Muscle layer of duodenum (tissue), 2 donors: ENCODE measurements around the gene ZNF665.
A peak's percentile ranks its signal among the peaks of the same experiment; 100 is the strongest.
"Not testable (repeated sequence)": the region's sequence is repeated elsewhere in the genome, so short reads cannot be mapped to it uniquely, and the experiment has no call there.

Experiments used
- H3K27ac ChIP-seq: one replicate; pipeline ENCODE4 v1.7.0; 2013; ENCODE audit warnings: mild to moderate bottlenecking, low read length
- H3K27me3 ChIP-seq: one replicate; pipeline ENCODE4 v1.7.0; 2013; ENCODE audit warnings: low read depth, mild to moderate bottlenecking, control low read depth, low read length
- H3K36me3 ChIP-seq, 2 donors: one replicate each; pipeline ENCODE4 v1.7.0; 2013; ENCODE audit warnings: low read length in 2 of 2, control low read depth in 1 of 2, mild to moderate bottlenecking in 1 of 2; ENCODE audit not compliant: insufficient read depth in 2 of 2, control insufficient read depth in 1 of 2
- H3K4me1 ChIP-seq, 2 donors: one replicate each; pipeline ENCODE4 v1.7.0; 2013; ENCODE audit warnings: low read length in 2 of 2, mild to moderate bottlenecking in 2 of 2, control low read depth in 1 of 2, moderate library complexity in 1 of 2; ENCODE audit not compliant: insufficient read depth in 2 of 2, control insufficient read depth in 1 of 2
- H3K4me3 ChIP-seq, 2 donors: one replicate each; pipeline ENCODE4 v1.7.0; 2013; ENCODE audit warnings: low read length in 2 of 2, low read depth in 1 of 2, mild to moderate bottlenecking in 1 of 2
- H3K9me3 ChIP-seq, 2 donors: one replicate each; pipeline ENCODE4 v1.7.0; 2013; ENCODE audit warnings: low read length in 2 of 2, control low read depth in 1 of 2, mild to moderate bottlenecking in 1 of 2; ENCODE audit not compliant: control insufficient read depth in 1 of 2
- donor health status: healthy.

The ZNF665 gene

GRCh38 chr19:53189691-53190198 lies 3.4 kb downstream of the ZNF665 start:
- not testable (repeated sequence) for H3K9me3 ChIP-seq, H3K27me3 ChIP-seq, H3K36me3 ChIP-seq

GRCh38 chr19:53185155-53185882 lies 7.8 kb downstream of the ZNF665 start:
- H3K4me1 ChIP-seq, H3K27me3 ChIP-seq, H3K9me3 ChIP-seq, H3K27ac ChIP-seq, H3K4me3 ChIP-seq, H3K36me3 ChIP-seq: not testable (repeated sequence)

More at GRCh38 chr19:53189691-53190198, 3.4 kb downstream of the ZNF665 start:
- peaks cover 0 to 14% of the 10 kb centered on the region in 2 donors for H3K4me1 ChIP-seq
- not testable (repeated sequence) for H3K4me3 ChIP-seq, H3K27ac ChIP-seq

GRCh38 chr19:53183146-53183764 lies 9.9 kb downstream of the ZNF665 start:
- H3K4me1 ChIP-seq = no peaks in the 10 kb centered on the region
- no peak overlapping the region for H3K4me3 ChIP-seq
- H3K36me3 ChIP-seq = peaks cover 0 to 12% of the 10 kb centered on the region in 2 donors
- H3K9me3 ChIP-seq = no peaks in the 10 kb centered on the region
- H3K27me3 ChIP-seq = no peaks in the 10 kb centered on the region
- H3K27ac ChIP-seq = peak overlapping the region; percentile 5

GRCh38 chr19:53182202-53182601 lies 11.0 kb downstream of the ZNF665 start:
- Histone ChIP-seq H3K36me3 (peaks cover 0 to 12% of the 10 kb centered on the region in 2 donors), H3K9me3 (no peaks in the 10 kb centered on the region), H3K27me3 (no peaks in the 10 kb centered on the region), H3K4me3 (no peak overlapping the region), H3K27ac (no peak overlapping the region), H3K4me1 (no peaks in the 10 kb centered on the region)

- Histone ChIP-seq H3K4me1 (no peaks in the 10 kb centered on the region), H3K27ac (no peak overlapping the region), H3K36me3 (peaks cover 0 to 16% of the 10 kb centered on the region in 2 donors), H3K4me3 (no peak overlapping the region), H3K9me3 (no peaks in the 10 kb centered on the region), H3K27me3 (no peaks in the 10 kb centered on the region)
These were observed 15.2 kb downstream of the ZNF665 start for GRCh38 chr19:53177986-53178385.

- no peaks in the 10 kb centered on the region for H3K27me3 ChIP-seq
- H3K27ac ChIP-seq = no peak overlapping the region
- H3K4me3 ChIP-seq = no peak overlapping the region
- H3K4me1 ChIP-seq = no peaks in the 10 kb centered on the region
- H3K9me3 ChIP-seq = no peaks in the 10 kb centered on the region
- peaks cover 0 to 9% of the 10 kb centered on the region in 2 donors for H3K36me3 ChIP-seq
These were observed 20.3 kb downstream of the ZNF665 start for GRCh38 chr19:53172889-53173288.

GRCh38 chr19:53165691-53166091 lies 27.5 kb downstream of the ZNF665 start:
- H3K9me3 ChIP-seq = peaks cover 25 to 33% of the 10 kb centered on the region in 2 donors
- H3K27ac ChIP-seq = no peak overlapping the region
- no peaks in the 10 kb centered on the region for H3K4me1 ChIP-seq
- peak overlapping the region in 1 of 2 donors; percentile 20 for H3K4me3 ChIP-seq
- peaks cover 0 to 23% of the 10 kb centered on the region in 2 donors for H3K36me3 ChIP-seq
- no peaks in the 10 kb centered on the region for H3K27me3 ChIP-seq

GRCh38 chr19:53161123-53161522 lies 32.0 kb downstream of the ZNF665 start:
- H3K27ac ChIP-seq = no peak overlapping the region
- peaks cover 25 to 27% of the 10 kb centered on the region in 2 donors for H3K9me3 ChIP-seq
- H3K36me3 ChIP-seq = peaks cover 0 to 15% of the 10 kb centered on the region in 2 donors
- H3K4me3 ChIP-seq = no peak overlapping the region
- H3K27me3 ChIP-seq = no peaks in the 10 kb centered on the region
- peaks cover 4 to 11% of the 10 kb centered on the region in 2 donors for H3K4me1 ChIP-seq

GRCh38 chr19:53160350-53160749 lies 32.8 kb downstream of the ZNF665 start:
- Histone ChIP-seq H3K9me3 (peaks cover 17 to 19% of the 10 kb centered on the region in 2 donors), H3K4me3 (no peak overlapping the region), H3K36me3 (peaks cover 0 to 7% of the 10 kb centered on the region in 2 donors), H3K27me3 (no peaks in the 10 kb centered on the region), H3K27ac (no peak overlapping the region), H3K4me1 (peaks cover 4 to 11% of the 10 kb centered on the region in 2 donors)

GRCh38 chr19:53158119-53158656 lies 35.0 kb downstream of the ZNF665 start:
- H3K27ac ChIP-seq = peak overlapping the region; percentile 67
- H3K4me3 ChIP-seq = peak overlapping the region; percentile 76 to 80
- peaks cover 4 to 11% of the 10 kb centered on the region in 2 donors for H3K4me1 ChIP-seq
- H3K36me3 ChIP-seq = peaks cover 0 to 13% of the 10 kb centered on the region in 2 donors
- H3K27me3 ChIP-seq = no peaks in the 10 kb centered on the region
- H3K9me3 ChIP-seq = peaks cover 2 to 6% of the 10 kb centered on the region in 2 donors

- H3K9me3 ChIP-seq = peaks cover 0 to 5% of the 10 kb centered on the region in 2 donors
- H3K4me3 ChIP-seq = peak overlapping the region; percentile 76 to 80
- H3K27me3 ChIP-seq = no peaks in the 10 kb centered on the region
- H3K4me1 ChIP-seq = peaks cover 4 to 11% of the 10 kb centered on the region in 2 donors
- peaks cover 0 to 18% of the 10 kb centered on the region in 2 donors for H3K36me3 ChIP-seq
- peak overlapping the region; percentile 33 for H3K27ac ChIP-seq
These were observed 35.5 kb downstream of the ZNF665 start for GRCh38 chr19:53157626-53158025.
